CD8-positive, alpha-beta memory T cell (primary cell): ENCODE data around the gene KCNMA1. TPM values are rescaled to one million over a fixed set of nuclear protein-coding genes. Genes with fewer than 3 reads are reported as not detected.

ENCODE experiments used
- CTCF ChIA-PET: fragments of 350-600 bp; sonication (Branson Sonifier 250); formaldehyde crosslinking; loops from one replicate; lab custom pipeline; 2021; ENCODE audit warnings: antibody characterized with exemption; lab: Charles Lee
- POLR2A ChIA-PET: fragments of 350-600 bp; sonication (Branson Sonifier 250); formaldehyde crosslinking; loops from one replicate; lab custom pipeline; 2021; ENCODE audit warnings: antibody characterized with exemption; lab: Charles Lee
- DNase-seq, 5 donors: peaks; one replicate each; pipeline versions ENCODE4 v3.0.0 to v3.0.0-alpha.2; 2020 to 2022; ENCODE audit warnings: mixed read lengths in 1 of 5
- H3K27ac ChIP-seq: one replicate; pipeline ENCODE4 v1.7.0; 2013; ENCODE audit warnings: low read depth, mild to moderate bottlenecking, low read length, moderate library complexity
- H3K27me3 ChIP-seq: 2 replicates; pipeline ENCODE4 v1.7.0; 2013; ENCODE audit warnings: low read length, mild to moderate bottlenecking; ENCODE audit not compliant: insufficient read depth, poor library complexity, severe bottlenecking
- H3K36me3 ChIP-seq: 2 replicates; pipeline ENCODE4 v1.7.0; 2013; ENCODE audit warnings: mild to moderate bottlenecking, low read length, moderate library complexity; ENCODE audit not compliant: insufficient read depth
- H3K4me1 ChIP-seq: 2 replicates; pipeline ENCODE4 v1.7.0; 2013; ENCODE audit warnings: mild to moderate bottlenecking, low read length, moderate library complexity; ENCODE audit not compliant: insufficient read depth
- H3K4me3 ChIP-seq: 2 replicates; pipeline ENCODE4 v1.7.0; 2013; ENCODE audit warnings: mild to moderate bottlenecking, low read length
- H3K9me3 ChIP-seq: 2 replicates; pipeline ENCODE4 v1.7.0; 2013; ENCODE audit warnings: mild to moderate bottlenecking, low read length
- H3K27ac Mint-ChIP-seq, 8 donors: one replicate each; pipeline ENCODE4 v1.8.0; 2020 to 2021; ENCODE audit warnings: mixed read lengths in 8 of 8, mild to moderate bottlenecking in 6 of 8, inconsistent platforms in 3 of 8, moderate library complexity in 3 of 8
- H3K27me3 Mint-ChIP-seq, 2 donors: one replicate each; pipeline ENCODE4 v1.8.0; 2020 to 2021; ENCODE audit warnings: mixed read lengths in 2 of 2, mild to moderate bottlenecking in 1 of 2, moderate library complexity in 1 of 2
- H3K36me3 Mint-ChIP-seq, 3 donors: one replicate each; pipeline ENCODE4 v1.8.0; 2020 to 2021; ENCODE audit warnings: mixed read lengths in 3 of 3, inconsistent platforms in 1 of 3, mild to moderate bottlenecking in 1 of 3
- H3K4me1 Mint-ChIP-seq, 3 donors: one replicate each; pipeline ENCODE4 v1.8.0; 2020 to 2021; ENCODE audit warnings: mixed read lengths in 3 of 3, inconsistent platforms in 1 of 3, mild to moderate bottlenecking in 1 of 3
- H3K4me3 Mint-ChIP-seq, 7 donors: one replicate each; pipeline ENCODE4 v1.8.0; 2020 to 2021; ENCODE audit warnings: mixed read lengths in 7 of 7, mild to moderate bottlenecking in 6 of 7, moderate library complexity in 4 of 7, inconsistent platforms in 2 of 7
- H3K9me3 Mint-ChIP-seq, 5 donors: one replicate each; pipeline ENCODE4 v1.8.0; 2020 to 2022; ENCODE audit warnings: mixed read lengths in 5 of 5, mild to moderate bottlenecking in 3 of 5, moderate library complexity in 2 of 5, inconsistent platforms in 1 of 5
- polyA plus RNA-seq: library from polyadenylated mRNA; unstranded; fragments of 300-500 nt; fragmentation: Illumina TruSeq; gene quantifications from one replicate; pipeline ENCODE4 v1.2.3, GENCODE V29; 2021
- total RNA-seq, 2 experiments: library from RNA; stranded (reverse); gene quantifications; one replicate each; pipeline ENCODE4 v1.2.3, GENCODE V29; 2021

KCNMA1 gene
- total and polyA plus RNA-seq, 3 experiments from 2014 or later = 0.20 to 0.31 TPM; not detected in 1

DNA sequence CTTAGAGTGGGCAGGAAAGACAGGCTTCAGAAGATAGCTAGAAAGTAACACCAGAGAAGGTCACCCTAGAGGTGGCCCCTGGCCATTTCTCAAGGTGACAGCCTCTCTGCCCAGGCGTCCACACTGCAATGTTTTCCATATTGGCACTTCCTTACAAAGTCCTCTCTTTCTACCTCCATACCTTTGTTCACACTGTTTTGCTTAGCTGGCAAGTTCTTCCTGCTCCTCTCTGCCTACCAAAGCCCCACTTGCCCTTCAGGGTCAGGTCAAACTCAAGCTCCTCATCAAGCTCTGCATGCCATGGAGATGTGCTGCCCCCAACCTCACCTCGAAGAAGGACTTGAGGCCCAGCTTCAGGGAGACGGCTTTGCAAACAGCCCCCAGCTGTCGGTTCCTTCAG, 190.9 kb downstream of the KCNMA1 start:
- DNase-seq = no peak
- H3K9me3 Mint-ChIP-seq = no peaks in the 10 kb centered on the region
- no peak overlapping the region for H3K4me3 Mint-ChIP-seq
- H3K36me3 Mint-ChIP-seq = no peaks in the 10 kb centered on the region
- H3K4me1 Mint-ChIP-seq = no peaks in the 10 kb centered on the region
- Histone ChIP-seq H3K9me3 (no peaks in the 10 kb centered on the region), H3K27ac (no peak overlapping the region), H3K4me1 (no peaks in the 10 kb centered on the region), H3K4me3 (no peak overlapping the region), H3K27me3 (no peaks in the 10 kb centered on the region), H3K36me3 (no peaks in the 10 kb centered on the region)
- CTCF ChIA-PET = no interaction called here
- H3K27me3 Mint-ChIP-seq = no peaks in the 10 kb centered on the region
- H3K27ac Mint-ChIP-seq = peak overlapping the region in 1 of 8 donors; percentile 23
- POLR2A ChIA-PET = no interaction called here

DNA sequence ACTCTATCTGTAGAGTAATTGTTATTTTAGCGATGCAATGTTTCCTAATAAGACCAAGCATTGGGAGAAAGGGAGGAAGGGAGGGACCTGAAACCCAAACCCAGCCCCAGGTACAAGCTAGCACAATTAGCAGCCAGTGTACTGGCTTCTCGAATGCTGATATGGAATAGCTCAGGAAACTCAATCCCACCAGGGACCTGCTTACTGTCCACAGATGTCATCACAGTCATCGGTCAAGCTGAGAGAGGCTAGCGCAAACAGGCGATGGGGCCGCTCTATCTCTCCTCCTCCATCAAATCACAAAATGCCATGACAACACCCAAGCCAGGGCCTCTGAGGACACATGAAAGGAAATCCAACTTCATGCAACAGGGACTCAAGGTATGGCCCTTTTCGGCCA, 192.1 kb downstream of the KCNMA1 start:
- Histone ChIP-seq H3K9me3 (no peaks in the 10 kb centered on the region), H3K27ac (no peak overlapping the region), H3K4me1 (no peaks in the 10 kb centered on the region), H3K4me3 (no peak overlapping the region), H3K27me3 (no peaks in the 10 kb centered on the region), H3K36me3 (no peaks in the 10 kb centered on the region)
- Mint-ChIP-seq H3K9me3 (no peaks in the 10 kb centered on the region), H3K4me3 (no peak overlapping the region), H3K27me3 (no peaks in the 10 kb centered on the region), H3K27ac (peak overlapping the region in 1 of 8 donors; percentile 58), H3K36me3 (no peaks in the 10 kb centered on the region), H3K4me1 (no peaks in the 10 kb centered on the region)
- POLR2A ChIA-PET = no interaction called here
- CTCF ChIA-PET = no interaction called here
- no peak for DNase-seq

DNA sequence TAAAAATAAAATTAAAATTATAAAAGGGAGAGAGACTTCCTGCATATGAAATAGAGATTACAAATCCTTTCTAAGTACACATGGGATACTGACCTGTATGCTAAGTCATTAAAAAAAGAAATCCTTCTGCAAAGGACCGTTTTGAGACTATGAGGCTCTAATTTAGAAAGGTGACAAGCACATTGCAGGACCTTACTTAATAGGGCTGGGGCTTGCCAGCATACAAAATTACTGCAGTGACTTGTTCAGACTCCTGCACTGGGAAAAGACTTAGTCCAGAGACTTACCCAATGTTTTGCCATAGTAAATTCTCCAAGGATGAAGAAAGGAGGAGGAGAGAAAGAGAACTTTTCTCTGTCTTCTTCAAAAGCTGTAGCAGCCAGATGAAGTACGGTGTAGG, 193.6 kb downstream of the KCNMA1 start:
- Histone ChIP-seq H3K27ac (no peak overlapping the region), H3K9me3 (no peaks in the 10 kb centered on the region), H3K4me3 (no peak overlapping the region), H3K27me3 (no peaks in the 10 kb centered on the region), H3K36me3 (no peaks in the 10 kb centered on the region), H3K4me1 (no peaks in the 10 kb centered on the region)
- no peak for DNase-seq
- no peak overlapping the region for H3K4me3 Mint-ChIP-seq
- no peaks in the 10 kb centered on the region for H3K9me3 Mint-ChIP-seq
- H3K36me3 Mint-ChIP-seq = no peaks in the 10 kb centered on the region
- ChIA-PET POLR2A (no interaction called here), CTCF (no interaction called here)
- H3K27ac Mint-ChIP-seq = no peak overlapping the region
- no peaks in the 10 kb centered on the region for H3K4me1 Mint-ChIP-seq
- no peaks in the 10 kb centered on the region for H3K27me3 Mint-ChIP-seq

- Mint-ChIP-seq H3K36me3 (no peaks in the 10 kb centered on the region), H3K4me3 (no peak overlapping the region), H3K9me3 (no peaks in the 10 kb centered on the region), H3K27ac (no peak overlapping the region), H3K27me3 (no peaks in the 10 kb centered on the region), H3K4me1 (no peaks in the 10 kb centered on the region)
- POLR2A ChIA-PET = no interaction called here
- Histone ChIP-seq H3K27me3 (no peaks in the 10 kb centered on the region), H3K27ac (no peak overlapping the region), H3K4me1 (no peaks in the 10 kb centered on the region), H3K4me3 (no peak overlapping the region), H3K9me3 (no peaks in the 10 kb centered on the region), H3K36me3 (no peaks in the 10 kb centered on the region)
- DNase-seq = no peak
- CTCF ChIA-PET = no interaction called here
These were observed 194.9 kb downstream of the KCNMA1 start for GRCh38 chr10:77442699-77443189.

DNA sequence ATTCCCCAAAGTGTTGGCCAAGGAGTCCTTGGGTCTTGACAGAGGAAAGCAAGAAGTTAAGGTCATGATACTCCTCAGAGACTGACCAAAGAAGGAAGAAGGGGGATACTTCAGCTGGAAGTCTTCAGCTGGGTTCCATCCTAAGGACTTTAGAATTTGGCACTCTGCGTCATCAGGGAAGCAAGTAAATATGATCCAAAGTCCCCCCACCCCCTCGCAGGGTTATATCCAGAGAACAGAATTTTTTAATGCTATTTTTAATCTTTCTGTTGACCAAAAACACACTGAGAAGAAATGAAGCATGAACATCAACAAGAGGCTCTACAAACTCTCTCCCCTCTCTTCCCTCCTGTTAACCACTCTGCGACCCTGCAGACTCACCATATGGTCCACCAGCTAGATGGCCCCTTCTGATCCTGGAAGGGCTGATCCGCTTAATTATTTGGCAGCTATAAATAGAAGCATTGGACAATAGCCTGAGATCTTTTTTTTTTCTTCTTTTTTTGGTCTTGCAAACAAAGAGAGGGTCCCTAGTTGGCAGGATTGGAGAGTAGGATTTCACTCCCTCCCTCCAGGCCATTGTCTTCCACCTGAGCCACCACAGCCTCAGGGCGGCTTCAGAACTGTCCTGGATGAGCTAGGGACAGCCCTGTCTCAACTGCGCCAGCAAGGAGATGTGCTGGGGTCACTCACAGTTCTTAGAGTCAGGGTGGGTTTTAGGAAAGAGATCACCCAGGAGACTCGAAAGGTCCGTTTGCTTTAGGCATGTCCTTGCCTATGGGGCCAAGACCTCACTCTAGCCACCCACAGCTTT, 196.0 kb downstream of the KCNMA1 start:
- no peaks in the 10 kb centered on the region for H3K36me3 ChIP-seq

DNA sequence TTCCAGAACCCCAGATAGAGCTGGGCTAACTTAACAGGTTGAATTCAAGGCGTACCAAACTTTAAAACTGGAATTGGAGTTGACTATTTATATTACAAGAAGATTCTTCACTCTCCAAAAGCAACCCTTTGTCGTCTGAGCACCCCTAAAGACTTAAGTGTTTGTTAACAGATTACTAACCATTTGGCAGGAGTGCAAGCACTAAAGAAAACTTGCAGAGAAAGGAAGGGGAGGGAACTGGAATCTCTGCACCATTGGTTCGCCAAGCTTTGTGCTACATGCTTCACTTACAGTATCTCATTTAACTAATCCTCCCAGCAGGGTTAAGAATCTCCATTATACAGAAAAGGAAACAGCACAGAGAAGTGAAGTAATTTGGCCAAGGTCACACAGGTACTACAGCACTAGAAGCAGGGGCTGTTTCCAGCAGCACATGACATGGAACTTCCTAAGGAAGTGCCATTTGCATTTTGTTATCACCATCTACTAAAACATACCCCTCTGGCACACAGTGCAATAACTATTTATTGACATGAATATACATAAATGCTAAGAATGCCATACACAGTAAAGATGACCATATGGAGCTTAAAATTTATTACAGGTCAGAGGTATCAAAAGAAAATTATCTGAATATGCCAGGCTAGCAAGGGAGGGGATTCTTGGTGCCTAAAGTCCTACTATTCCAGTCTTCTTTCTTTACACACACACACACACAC, 201.2 kb downstream of the KCNMA1 start:
- H3K9me3 Mint-ChIP-seq = no peaks in the 10 kb centered on the region
- no peaks in the 10 kb centered on the region for H3K36me3 Mint-ChIP-seq
- ChIA-PET CTCF (no interaction called here), POLR2A (no interaction called here)
- Histone ChIP-seq H3K9me3 (no peaks in the 10 kb centered on the region), H3K36me3 (no peaks in the 10 kb centered on the region), H3K4me3 (no peak overlapping the region), H3K4me1 (no peaks in the 10 kb centered on the region), H3K27me3 (no peaks in the 10 kb centered on the region), H3K27ac (no peak overlapping the region)
- no peaks in the 10 kb centered on the region for H3K27me3 Mint-ChIP-seq
- H3K27ac Mint-ChIP-seq = no peak overlapping the region
- DNase-seq = no peak
- H3K4me1 Mint-ChIP-seq = no peaks in the 10 kb centered on the region
- H3K4me3 Mint-ChIP-seq = no peak overlapping the region

More for the DNA sequence above, 196.0 kb downstream of the KCNMA1 start:
- H3K4me3 Mint-ChIP-seq = no peak overlapping the region
- no peaks in the 10 kb centered on the region for H3K4me1 ChIP-seq
- no peak overlapping the region for H3K27ac ChIP-seq
- H3K9me3 Mint-ChIP-seq = no peaks in the 10 kb centered on the region
- no peak overlapping the region for H3K4me3 ChIP-seq
- DNase-seq = no peak
- H3K27me3 ChIP-seq = no peaks in the 10 kb centered on the region
- H3K36me3 Mint-ChIP-seq = no peaks in the 10 kb centered on the region
- no peak overlapping the region for H3K27ac Mint-ChIP-seq
- H3K4me1 Mint-ChIP-seq = no peaks in the 10 kb centered on the region
- no peaks in the 10 kb centered on the region for H3K27me3 Mint-ChIP-seq
- no peaks in the 10 kb centered on the region for H3K9me3 ChIP-seq
- POLR2A ChIA-PET = no interaction called here
- CTCF ChIA-PET = no interaction called here

- no peaks in the 10 kb centered on the region for H3K27me3 ChIP-seq
- Mint-ChIP-seq H3K4me1 (no peaks in the 10 kb centered on the region), H3K27me3 (peaks cover 0 to 5% of the 10 kb centered on the region in 2 donors), H3K27ac (peak overlapping the region in 1 of 8 donors; percentile 66), H3K4me3 (no peak overlapping the region), H3K36me3 (no peaks in the 10 kb centered on the region), H3K9me3 (no peaks in the 10 kb centered on the region)
- CTCF ChIA-PET = no interaction called here
- no peak for DNase-seq
- H3K9me3 ChIP-seq = no peaks in the 10 kb centered on the region
- POLR2A ChIA-PET = no interaction called here
- no peak overlapping the region for H3K4me3 ChIP-seq
- H3K4me1 ChIP-seq = no peaks in the 10 kb centered on the region
- H3K36me3 ChIP-seq = no peaks in the 10 kb centered on the region
- H3K27ac ChIP-seq = no peak overlapping the region
These were observed 204.1 kb downstream of the KCNMA1 start for GRCh38 chr10:77433546-77433945.
